Right ventricle myocardium inferior (tissue), 1 donor: ENCODE results near the gene NINL. TPM values are rescaled to one million over a fixed set of nuclear protein-coding genes. Genes with fewer than 3 reads are reported as not detected.
"Not testable (repeated sequence)": the region's sequence is repeated elsewhere in the genome, so short reads cannot be mapped to it uniquely, and the experiment has no call there.

Source experiments
- ATAC-seq: fragments of 200-7000 bp; cut with Tn5 transposase; one replicate; pipeline ENCODE4 v1.9.1; 2020; ENCODE audit warnings: mild to moderate bottlenecking, moderate library complexity
- DNase-seq: peaks from one replicate; pipeline ENCODE4 v3.0.0; 2021; ENCODE audit errors: missing footprints
- intact Hi-C: fragments of 100-400 bp; cut with DNase I; formaldehyde crosslinking; loops from one replicate; pipeline ENCODE4 v1.11.0; 2022
- long read RNA-seq: library from polyadenylated mRNA; unstranded; transcript quantifications from one replicate; pipeline ENCODE4 v2.0.0, GENCODE V29; 2021
- total RNA-seq: library from RNA; stranded (reverse); fragmentation: NEBNext Ultra II Directional; extraction: Animal tissue kit (Norgen Biotek cat#: 25700); gene quantifications from one replicate; pipeline ENCODE4 v1.2.1, GENCODE V29; 2021
- donor health status: DM: no; HTN: yes; CAD: no; lungs with severe emphysema.

The NINL gene
- total RNA-seq, result 7.8 TPM
- long read RNA-seq, result 0 reads

GRCh38 chr20:25584905-25585704 lies at the start of gene NINL:
TSS of gene NINL (minus strand) at chr20:25585531. CDS start at chr20:25526587, 58,944 bp downstream.
- peak; percentile 78 for DNase-seq

GRCh38 chr20:25632940-25633790 lies 47.8 kb upstream of the NINL start:
- ATAC-seq, result no peak
- no peak for DNase-seq
- intact Hi-C loops, result no loop called here

More at GRCh38 chr20:25584905-25585704, at the start of gene NINL:
- ATAC-seq, result peak; percentile 91
- intact Hi-C loops, result no loop called here

- DNase-seq, ATAC-seq, intact Hi-C loops: not testable (repeated sequence)
Observed at GRCh38 chr20:25630615-25631014, 45.3 kb upstream of the NINL start.

- DNase-seq (no peak), ATAC-seq (no peak)
- intact Hi-C loops, result no loop called here
Observed at GRCh38 chr20:25629816-25630499, 44.6 kb upstream of the NINL start.

- no peak for ATAC-seq
- intact Hi-C loops, result no loop called here
- no peak for DNase-seq
Observed at GRCh38 chr20:25626779-25627178, 41.4 kb upstream of the NINL start.

GRCh38 chr20:25624500-25624939 lies 39.2 kb upstream of the NINL start:
- DNase-seq, result no peak
- intact Hi-C loops, result loop anchor here (1.0 to 5.0 kb wide), 2 partner anchors 74 to 82 kb away; no protein-coding TSS in a partner anchor
- no peak for ATAC-seq

- ATAC-seq, result peak; percentile 97
- intact Hi-C loops, result loop anchor here (1.0 to 5.0 kb wide), 2 partner anchors 74 to 82 kb away; no protein-coding TSS in a partner anchor
- DNase-seq, result peak; percentile 97
Observed at GRCh38 chr20:25623736-25624499, 38.6 kb upstream of the NINL start, which contains the start of gene NANP. TSS of gene NANP (minus strand) at chr20:25624014. CDS start at chr20:25623948, 66 bp downstream.

GRCh38 chr20:25623225-25623735 lies 37.9 kb upstream of the NINL start:
- intact Hi-C loops, result loop anchor here (5.0 kb wide), 1 partner anchor 81 kb away; no protein-coding TSS in a partner anchor
- peak; percentile 55 for ATAC-seq
- DNase-seq, result peak; percentile 69

- intact Hi-C loops, result loop anchor here (5.0 kb wide), 1 partner anchor 80 kb away; no protein-coding TSS in a partner anchor
- no peak for ATAC-seq
- DNase-seq, result no peak
Observed at GRCh38 chr20:25622450-25623224, 37.3 kb upstream of the NINL start.

GRCh38 chr20:25622049-25622448 lies 36.7 kb upstream of the NINL start:
- intact Hi-C loops, result loop anchor here (5.0 kb wide), 1 partner anchor 80 kb away; no protein-coding TSS in a partner anchor
- no peak for ATAC-seq
- DNase-seq, result no peak

- ATAC-seq (no peak), DNase-seq (no peak)
- intact Hi-C loops, result no loop called here
Observed at GRCh38 chr20:25619514-25619913, 34.2 kb upstream of the NINL start.

GRCh38 chr20:25608774-25609173 lies 23.4 kb upstream of the NINL start:
- no peak for ATAC-seq
- DNase-seq, result no peak
- intact Hi-C loops, result no loop called here

- ATAC-seq, result no peak
- intact Hi-C loops, result no loop called here
- no peak for DNase-seq
Observed at GRCh38 chr20:25606094-25606695, 20.9 kb upstream of the NINL start.

GRCh38 chr20:25605148-25605547 lies 19.8 kb upstream of the NINL start:
- DNase-seq (no peak), ATAC-seq (no peak)
- intact Hi-C loops, result no loop called here

GRCh38 chr20:25604611-25605010 lies 19.3 kb upstream of the NINL start:
- DNase-seq (no peak), ATAC-seq (no peak)
- intact Hi-C loops, result no loop called here

- DNase-seq, intact Hi-C loops, ATAC-seq: not testable (repeated sequence)
Observed at GRCh38 chr20:25602914-25603309, 17.6 kb upstream of the NINL start.
